RWPE1 (cell line): ENCODE data around the gene RSPH3.
"Not testable (repeated sequence)": the region's sequence is repeated elsewhere in the genome, so short reads cannot be mapped to it uniquely, and the experiment has no call there.

Experiments
- CTCF ChIA-PET: fragments of 350-600 bp; sonication (Branson Sonifier 250); formaldehyde crosslinking; extraction: SDS; loops from one replicate; lab custom pipeline; 2021; lab: Yijun Ruan, JAX
- POLR2A ChIA-PET: fragments of 400-600 bp; formaldehyde crosslinking; extraction: SDS; loops from one replicate; lab custom pipeline; 2020; ENCODE audit warnings: antibody characterized with exemption; ENCODE audit not compliant: low non-redundant PET; lab: Yijun Ruan, JAX
- DNase-seq: peaks from one replicate; pipeline ENCODE4 v3.0.0; 2012; ENCODE audit warnings: low spot score
- H3K27ac ChIP-seq: fragments of 450-650 bp; 2 replicates; pipeline ENCODE4 v1.5.1; 2017
- CTCF ChIP-seq: fragments of 450-650 bp; conservative IDR thresholded peaks from 2 replicates; pipeline ENCODE4 v1.5.1; 2017; ENCODE audit warnings: low read depth, mild to moderate bottlenecking

Gene RSPH3

GRCh38 chr6:159023893-159024292 lies 23.9 kb upstream of the RSPH3 start:
- POLR2A ChIA-PET, result no interaction called here
- no peak overlapping the region for H3K27ac ChIP-seq
- TF ChIP-seq CTCF, result no peak
- DNase-seq, result no peak
- CTCF ChIA-PET, result no interaction called here

- CTCF ChIA-PET, result no interaction called here
- no peak for DNase-seq
- no peak overlapping the region for H3K27ac ChIP-seq
- TF ChIP-seq CTCF, result no peak
- POLR2A ChIA-PET, result no interaction called here
Measured at GRCh38 chr6:159020011-159020410, 20.0 kb upstream of the RSPH3 start.

- H3K27ac ChIP-seq, result no peak overlapping the region
- no peak for DNase-seq
- POLR2A ChIA-PET, result no interaction called here
- CTCF ChIA-PET, result interaction anchor here (0.6 to 1.8 kb wide), 3 partner anchors 9 to 36 kb away, joined by 3 to 4 read pairs (median 3); no protein-coding TSS in a partner anchor
- no peak for TF ChIP-seq CTCF
Measured at GRCh38 chr6:159017757-159018559, 18.0 kb upstream of the RSPH3 start.

- ChIA-PET CTCF (interaction anchor here (2.3 kb wide), 1 partner anchor 120 kb away, joined by 6 read pairs; no protein-coding TSS in a partner anchor), POLR2A (no interaction called here)
- no peak for DNase-seq
- no peak for TF ChIP-seq CTCF
- H3K27ac ChIP-seq, result no peak overlapping the region
Measured at GRCh38 chr6:159014406-159014805, 14.4 kb upstream of the RSPH3 start.

- POLR2A ChIA-PET, result no interaction called here
- TF ChIP-seq CTCF, result no peak
- CTCF ChIA-PET, result interaction anchor here (0.6 to 2.3 kb wide), 3 partner anchors 15 to 121 kb away, joined by 3 to 7 read pairs (median 6); no protein-coding TSS in a partner anchor
- DNase-seq, result no peak
- no peak overlapping the region for H3K27ac ChIP-seq
Measured at GRCh38 chr6:159013229-159013628, 13.2 kb upstream of the RSPH3 start.

- CTCF ChIA-PET, result interaction anchor here (2.3 kb wide), 1 partner anchor 122 kb away, joined by 6 read pairs; no protein-coding TSS in a partner anchor
- DNase-seq, result no peak
- no peak overlapping the region for H3K27ac ChIP-seq
- POLR2A ChIA-PET, result no interaction called here
- TF ChIP-seq CTCF, result no peak
Measured at GRCh38 chr6:159012201-159012600, 12.2 kb upstream of the RSPH3 start.

- DNase-seq, H3K27ac ChIP-seq, POLR2A ChIA-PET: not testable (repeated sequence)
- CTCF ChIA-PET, result interaction anchor here (2.5 kb wide), 1 partner anchor 125 kb away, joined by 25 read pairs; no protein-coding TSS in a partner anchor
Measured at GRCh38 chr6:159010037-159010612, 10.1 kb upstream of the RSPH3 start.
